NCI-H1417 (cell line): ENCODE results near the gene CACTIN.
"Not testable (repeated sequence)": the region's sequence is repeated elsewhere in the genome, so short reads cannot be mapped to it uniquely, and the experiment has no call there.

Source experiments
- DNase-seq, 3 experiments: peaks; one replicate each; lab custom pipeline; 2025; lab: John Stamatoyannopoulos, UW

The CACTIN gene

DNA sequence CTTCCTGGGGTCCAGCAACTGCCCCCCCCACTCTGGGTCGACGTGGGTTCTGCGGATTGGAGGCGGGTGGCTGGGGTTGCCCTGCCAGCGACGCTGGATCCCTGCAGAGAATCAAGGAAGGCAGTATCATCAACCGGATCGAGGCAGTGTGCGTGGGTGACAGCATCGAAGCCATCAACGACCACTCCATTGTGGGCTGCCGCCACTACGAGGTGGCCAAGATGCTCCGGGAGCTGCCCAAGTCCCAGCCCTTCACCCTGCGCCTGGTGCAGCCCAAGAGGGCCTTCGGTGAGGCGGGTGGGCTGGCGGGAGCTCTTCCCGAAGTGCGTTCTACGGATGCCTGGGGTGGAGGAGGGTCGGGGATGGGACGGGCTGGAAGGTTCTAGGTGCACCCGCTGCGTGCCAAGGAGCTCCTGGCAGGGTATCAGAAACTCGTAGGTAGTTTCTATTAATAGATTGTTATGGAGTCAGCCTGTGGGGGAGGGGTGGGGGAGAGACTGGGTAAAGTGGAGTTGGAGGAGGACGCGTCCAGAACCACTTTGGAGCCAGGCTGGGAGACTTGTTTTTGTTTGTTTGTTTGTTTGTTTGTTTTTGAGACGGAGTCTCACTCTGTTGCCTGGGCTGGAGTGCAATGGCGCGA, 39.8 kb downstream of the CACTIN start:
- no peak for DNase-seq

DNA sequence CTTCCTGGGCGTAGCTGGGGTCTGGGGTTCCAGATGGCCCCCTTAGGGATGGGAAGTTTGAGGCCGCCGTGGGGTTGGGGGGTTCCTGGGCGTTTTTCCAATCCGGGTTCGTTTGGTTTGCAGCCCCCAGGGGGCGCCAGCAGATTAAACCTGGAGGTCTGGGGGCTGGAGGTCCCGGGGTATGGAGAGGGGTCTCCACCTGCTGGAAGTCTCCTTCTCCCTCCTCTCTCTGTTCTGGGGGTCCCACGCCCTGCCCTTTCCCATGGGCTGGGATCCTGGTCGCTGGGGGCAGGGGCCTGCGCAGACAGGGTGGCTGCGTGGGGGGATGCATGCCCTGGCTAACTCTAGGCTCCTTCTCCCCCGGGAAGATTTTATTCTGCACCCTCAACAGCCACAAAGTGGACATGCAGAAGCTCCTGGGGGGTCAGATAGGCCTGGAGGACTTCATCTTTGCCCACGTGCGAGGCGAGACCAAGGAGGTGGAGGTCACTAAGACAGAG, 40.4 kb downstream of the CACTIN start:
- DNase-seq: peak in 1 of 3 experiments; percentile 17

DNA sequence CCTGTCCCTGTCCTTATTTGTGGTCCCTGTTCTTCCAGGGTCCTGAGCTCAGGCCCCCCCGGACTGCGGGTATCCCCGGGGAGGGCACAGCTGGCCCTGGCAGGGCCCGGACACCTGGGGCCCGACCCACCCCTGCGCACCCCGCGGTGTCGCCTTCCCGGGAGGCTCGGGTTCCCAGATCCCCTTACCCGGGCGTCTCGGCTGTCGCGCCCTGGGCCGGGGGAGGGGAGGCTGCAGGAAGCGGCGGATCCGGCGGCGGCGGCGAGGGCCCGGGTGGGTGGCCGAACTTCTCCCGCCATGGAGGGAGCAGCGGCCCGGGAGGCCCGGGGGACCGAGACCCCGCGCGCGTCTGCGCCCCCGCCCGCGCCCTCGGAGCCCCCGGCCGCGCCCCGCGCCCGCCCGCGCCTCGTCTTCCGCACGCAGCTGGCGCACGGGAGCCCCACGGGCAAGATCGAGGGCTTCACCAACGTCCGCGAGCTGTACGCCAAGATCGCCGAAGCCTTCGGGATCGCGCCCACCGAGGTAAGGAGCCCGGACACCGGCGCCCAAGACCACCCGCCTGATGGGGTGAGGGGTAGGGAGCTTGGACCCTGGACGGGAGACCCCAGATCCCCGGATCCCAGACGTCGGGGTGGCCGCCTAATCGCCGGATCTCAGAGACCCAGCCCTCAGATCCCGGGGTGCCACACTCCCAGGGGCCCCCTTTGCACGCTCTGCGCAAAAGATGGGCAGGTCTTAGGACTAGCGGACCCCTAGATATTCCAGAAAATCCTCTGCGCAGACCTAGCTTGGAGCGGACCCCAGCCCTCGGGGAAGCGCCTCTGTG, 41.1 kb downstream of the CACTIN start, which contains the start of gene GIPC3:
Gene GIPC3 (plus strand): TSS at position 178 of the 826 bp plus-strand sequence. CDS start 120 bp downstream, at position 298.
- DNase-seq: peak in 1 of 3 experiments; percentile 32

DNA sequence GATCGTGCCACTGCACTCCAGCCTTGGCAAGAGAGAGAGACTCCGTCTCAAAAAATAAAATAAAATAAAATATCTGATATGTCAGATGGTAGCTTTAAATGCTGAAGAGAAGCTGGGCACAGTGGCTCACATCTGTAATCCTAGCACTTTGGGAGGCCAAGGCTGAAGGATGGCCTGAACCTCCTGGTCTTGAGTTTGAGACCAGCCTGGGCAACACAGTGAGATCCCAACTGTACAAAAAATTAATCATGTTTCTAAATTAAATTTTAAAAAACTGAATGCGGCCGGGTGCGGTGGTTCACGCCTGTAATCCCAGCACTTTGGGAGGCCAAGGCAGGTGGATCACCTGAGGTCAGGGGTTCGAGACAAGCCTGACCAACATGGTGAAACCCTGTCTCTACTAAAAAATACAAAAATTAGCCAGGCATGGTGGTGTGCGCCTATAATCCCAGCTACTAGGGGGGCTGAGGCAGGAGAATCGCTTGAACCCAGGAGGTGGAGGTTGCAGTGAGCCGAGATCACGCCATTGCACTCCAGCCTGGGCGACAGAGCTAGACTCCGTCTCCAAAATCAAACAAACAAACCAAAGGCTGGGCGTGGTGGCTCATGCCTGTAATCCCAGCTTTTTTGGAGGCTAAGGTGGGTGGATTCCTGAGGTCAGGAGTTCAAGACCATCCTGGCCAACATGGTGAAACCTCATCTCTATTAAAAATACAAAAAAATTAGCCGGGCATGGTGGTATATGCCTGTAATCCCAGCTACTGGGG, 42.4 kb downstream of the CACTIN start:
- DNase-seq: not testable (repeated sequence)

DNA sequence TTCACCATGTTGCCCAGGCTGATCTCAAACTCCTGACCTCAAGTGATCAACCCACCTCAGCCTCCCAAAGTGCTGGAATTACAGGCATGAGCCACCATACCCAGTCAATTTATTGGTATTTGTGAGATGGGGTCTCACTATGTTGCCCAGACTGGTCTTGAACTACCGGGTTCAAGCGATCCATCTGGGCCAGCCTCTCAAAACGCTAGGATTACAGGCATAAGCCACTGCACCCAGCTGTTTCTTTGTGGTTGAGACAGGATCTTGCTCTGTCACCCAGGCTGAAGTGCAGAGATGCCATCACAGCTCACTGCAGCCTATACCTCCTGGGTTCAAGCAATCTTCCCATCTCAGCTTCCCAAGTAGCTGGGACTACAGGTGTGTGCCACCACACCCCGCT, 44.8 kb downstream of the CACTIN start:
- not testable (repeated sequence) for DNase-seq

DNA sequence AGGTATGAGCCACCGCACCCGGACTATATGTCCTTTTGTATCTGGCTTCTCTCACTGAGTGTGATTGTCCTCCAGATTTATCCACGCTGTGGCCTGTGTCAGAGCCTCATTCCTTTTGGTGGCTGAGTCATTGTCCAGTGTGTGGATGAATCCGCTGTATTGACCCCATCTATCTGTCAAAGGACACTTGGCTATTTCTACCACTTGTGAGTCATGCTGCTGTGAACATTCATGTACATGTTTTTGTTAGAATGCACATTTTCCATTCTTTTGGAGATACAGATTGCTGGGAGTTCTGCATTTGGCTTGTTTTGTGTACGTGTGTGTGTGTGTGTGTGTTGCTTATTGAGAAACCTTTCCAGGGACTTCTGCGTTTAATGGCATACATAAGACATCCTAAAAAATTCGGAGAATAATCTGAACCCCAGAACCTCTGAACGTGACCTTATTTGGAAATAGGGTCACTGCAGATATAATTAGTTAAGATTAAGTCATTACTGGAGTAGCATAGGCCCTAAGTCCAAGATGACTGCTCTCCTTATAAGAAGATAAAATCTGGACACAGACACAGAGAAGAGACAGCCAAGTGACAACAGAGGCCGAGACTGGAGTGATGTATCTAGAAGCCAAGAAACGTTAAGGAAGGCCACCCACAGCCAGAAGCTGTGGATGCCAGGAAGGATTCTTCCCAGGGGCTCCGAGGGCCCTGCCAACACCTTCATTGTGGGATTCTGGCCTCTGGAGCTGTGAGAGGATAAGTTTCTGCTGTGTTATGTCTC, 46.2 kb downstream of the CACTIN start:
- DNase-seq: no peak

DNA sequence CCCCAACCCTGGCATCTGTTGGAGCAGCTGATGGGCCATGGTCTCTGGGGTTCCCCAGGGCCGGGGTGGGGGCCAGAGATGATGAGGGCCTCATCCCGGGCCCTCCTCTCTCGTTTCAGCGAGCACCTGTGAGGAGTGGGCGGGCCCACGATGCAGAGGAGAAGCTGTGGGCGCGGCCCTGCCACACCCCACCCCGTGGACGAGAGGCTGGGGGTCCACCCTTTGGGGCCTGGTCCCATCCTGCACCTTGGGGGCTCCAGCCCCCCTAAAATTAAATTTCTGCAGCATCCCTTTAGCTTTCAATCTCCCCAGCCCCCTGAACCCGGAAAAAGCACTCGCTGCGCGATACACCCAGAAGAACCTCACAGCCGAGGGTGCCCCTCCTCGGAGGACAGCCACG, 48.2 kb downstream of the CACTIN start:
- no peak for DNase-seq

DNA sequence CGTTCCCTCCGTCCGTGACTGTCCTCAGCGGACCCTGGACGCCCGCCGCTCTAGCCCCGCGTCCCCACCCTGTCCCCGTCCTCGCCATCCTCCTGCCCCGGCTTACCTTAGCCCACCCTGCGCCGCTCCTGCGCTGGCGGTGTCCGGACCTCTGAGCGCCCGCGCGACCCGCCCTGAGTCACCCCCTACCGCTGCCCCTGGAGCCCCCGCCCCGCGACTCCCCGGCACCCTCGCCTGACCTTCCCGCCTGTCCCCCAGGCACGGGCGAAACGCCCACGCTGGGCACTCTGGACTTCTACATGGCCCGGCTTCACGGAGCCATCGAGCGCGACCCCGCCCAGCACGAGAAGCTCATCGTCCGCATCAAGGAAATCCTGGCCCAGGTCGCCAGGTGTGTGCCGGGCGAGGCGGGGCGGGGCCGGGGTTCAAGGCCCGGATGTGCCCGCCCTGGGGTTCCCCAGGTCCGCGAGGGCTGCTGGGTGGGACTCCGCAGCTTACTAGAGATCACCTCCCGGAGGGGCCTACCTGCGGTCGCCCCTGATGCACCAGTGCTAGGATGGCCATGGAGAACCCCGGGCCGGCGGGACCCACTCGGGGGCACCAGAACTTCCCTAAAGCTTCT, 48.8 kb downstream of the CACTIN start:
- DNase-seq: no peak

DNA sequence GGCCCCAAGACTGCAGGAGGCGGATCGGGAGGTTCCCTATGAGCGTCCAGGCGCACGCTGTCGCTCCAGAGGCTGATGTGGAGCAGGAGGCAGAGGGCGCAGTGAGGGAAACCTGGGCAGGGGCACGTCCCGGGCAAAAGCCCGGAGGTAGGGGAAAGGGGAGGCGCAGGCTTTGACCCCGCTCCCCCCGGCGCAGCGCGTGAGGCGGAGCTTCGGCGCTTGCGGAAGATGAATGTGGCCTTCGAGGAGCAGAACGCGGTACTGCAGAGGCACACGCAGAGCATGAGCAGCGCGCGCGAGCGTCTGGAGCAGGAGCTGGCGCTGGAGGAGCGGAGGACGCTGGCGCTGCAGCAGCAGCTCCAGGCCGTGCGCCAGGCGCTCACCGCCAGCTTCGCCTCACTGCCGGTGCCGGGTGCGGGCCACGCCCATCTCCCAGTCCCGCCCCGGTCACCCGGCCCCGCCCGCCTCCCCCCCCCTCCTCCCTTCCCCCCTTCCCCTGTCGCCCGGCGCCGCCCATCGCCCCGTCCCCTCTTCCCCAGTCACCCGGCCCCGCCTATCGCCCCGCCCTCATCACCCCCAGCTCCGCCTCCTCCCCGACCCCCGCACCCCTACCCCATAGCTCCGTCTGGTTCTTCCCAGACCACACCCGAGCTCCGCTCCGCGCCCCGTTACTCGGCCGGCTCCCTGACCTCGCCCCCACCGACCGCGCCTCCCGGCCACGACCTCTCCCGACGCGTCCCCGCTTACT, 49.7 kb downstream of the CACTIN start:
- DNase-seq: no peak

DNA sequence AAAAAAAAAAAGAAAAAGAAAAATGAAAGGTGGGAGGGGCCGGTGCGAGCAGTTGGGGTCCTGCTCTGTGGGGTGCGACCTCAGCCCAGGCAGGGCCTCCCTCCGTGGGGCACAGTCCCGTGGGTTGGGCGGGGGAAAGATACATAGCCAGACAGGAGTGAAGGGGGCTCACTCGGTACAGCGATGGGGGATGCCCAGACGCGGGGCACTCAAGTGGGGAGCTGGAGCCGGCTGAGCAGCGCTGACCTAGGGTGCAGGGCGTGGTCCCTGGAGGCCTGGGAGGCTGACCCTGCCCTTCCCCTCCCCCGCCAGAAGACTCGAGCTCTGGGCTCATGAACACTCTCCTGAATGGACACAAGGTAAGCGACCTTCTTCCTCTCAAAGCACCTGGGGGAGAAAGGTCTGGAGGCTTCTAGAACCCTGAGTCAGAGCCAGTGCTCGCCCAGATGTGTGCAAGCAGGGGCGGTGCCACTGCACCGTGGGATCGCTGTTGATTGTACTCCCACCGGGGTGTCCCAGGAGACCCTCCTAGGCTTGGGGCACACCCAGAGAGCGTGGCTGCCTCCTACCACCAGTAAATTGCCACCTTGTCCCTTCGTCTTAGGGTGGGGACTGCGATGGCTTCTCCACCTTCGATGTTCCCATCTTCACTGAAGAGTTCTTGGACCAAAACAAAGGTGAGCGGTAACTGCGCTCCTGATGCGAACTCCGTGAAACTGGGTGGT, 50.5 kb downstream of the CACTIN start:
- no peak for DNase-seq

DNA sequence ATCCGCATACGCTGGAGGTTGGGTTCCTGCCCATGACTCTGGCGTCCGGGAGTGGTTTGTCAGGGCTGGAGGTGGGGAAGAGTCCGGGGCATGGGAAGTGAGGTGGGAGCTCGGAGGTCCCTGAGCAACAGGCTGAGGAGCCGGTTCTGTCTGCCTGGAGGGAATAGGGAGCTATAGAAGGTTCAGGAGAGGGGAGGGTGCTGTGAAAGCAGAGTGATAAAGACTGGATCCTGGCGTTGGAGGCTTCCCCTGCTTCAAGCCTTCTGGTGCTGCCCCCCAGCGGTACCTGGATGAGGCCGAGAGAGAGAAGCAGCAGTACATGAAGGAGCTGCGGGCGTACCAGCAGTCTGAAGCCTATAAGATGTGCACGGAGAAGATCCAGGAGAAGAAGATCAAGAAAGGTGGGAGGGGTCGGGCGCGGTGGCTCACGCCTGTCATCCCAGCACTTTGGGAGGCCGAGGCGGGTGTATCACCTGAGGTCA, 51.3 kb downstream of the CACTIN start:
- DNase-seq: no peak

DNA sequence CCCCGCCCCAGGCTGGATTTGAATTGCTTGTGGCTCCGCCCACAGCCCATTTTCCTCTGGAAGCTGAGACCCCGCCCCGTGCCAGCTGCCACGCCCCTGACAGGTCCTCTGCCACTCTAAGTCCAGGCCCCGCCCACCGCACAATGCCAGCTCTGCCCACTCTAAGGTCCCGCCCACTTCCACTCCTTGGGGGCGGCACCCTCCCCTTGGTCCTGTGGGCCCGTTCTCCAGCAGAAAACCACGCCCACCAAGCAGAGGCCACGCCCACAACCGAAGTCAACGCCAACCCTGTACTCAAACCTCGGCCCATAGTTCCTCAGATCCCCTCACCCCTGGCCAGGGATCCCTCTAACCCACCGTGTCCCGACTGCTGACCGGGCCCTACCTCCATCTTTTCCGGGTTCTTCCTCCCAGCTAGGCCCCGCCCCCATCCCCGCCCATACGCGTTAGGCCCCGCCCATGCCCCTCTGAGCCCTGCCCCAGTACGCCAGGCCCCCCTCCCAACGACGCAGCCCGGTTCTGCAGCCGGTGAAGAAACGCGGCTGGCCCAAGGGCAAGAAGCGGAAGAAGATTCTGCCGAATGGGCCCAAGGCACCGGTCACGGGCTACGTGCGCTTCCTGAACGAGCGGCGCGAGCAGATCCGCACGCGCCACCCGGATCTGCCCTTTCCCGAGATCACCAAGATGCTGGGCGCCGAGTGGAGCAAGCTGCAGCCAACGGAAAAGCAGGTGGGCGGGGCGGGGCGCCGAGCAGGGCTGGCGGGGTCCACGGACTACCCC, 52.5 kb downstream of the CACTIN start:
- peak; percentile 67 to 93 (median 83) for DNase-seq

DNA sequence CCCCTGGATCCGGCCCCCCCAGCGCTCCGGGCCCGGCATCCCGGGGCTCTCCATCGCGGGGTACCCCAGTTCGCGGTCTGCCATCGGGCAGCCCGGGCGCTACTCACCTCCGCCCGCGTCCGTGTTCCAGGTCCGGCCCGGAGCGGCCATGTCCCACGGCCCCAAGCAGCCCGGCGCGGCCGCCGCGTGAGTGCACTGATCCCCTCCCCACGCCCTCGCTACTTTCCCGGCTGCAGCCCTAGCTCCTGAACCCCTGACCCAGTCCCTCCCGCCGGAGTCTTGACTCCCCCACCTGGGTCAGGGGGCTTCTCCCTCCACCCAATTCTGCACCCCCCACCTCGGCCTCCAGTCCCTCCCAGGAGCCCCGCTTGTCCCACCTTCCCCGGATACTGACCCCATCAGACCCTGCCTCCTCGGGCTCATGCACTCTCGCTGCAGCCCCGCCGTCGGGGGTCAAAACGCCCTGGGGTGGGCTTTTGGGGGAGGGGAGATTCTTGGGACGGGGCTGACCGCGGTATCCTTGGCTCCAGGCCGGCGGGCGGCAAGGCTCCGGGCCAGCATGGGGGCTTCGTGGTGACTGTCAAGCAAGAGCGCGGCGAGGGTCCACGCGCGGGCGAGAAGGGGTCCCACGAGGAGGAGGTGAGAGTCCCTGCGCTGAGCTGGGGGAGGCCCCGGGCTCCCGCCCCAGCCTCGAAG, 53.3 kb downstream of the CACTIN start:
- DNase-seq: peak in 1 of 3 experiments; percentile 58

DNA sequence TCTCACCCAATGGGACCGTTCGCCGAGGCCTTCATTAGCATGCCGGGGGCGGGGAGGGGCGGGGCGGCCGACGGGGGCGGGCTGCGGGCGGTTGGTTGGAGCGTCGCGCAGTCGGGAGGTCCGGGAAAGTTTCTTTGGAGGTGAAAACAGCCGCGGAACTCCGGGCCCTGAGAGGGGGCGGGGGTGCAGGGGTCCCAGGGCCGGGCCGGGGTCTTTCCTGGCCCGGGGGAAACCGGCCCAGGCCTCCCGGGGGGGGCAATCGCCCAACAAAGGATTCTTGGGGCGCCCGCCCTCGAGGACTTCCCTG, 53.8 kb downstream of the CACTIN start, which contains the start of gene HMG20B:
Gene HMG20B (plus strand): TSS at position 90 of the 307 bp plus-strand sequence. CDS start 366 bp downstream, outside the sequence.
- peak in 1 of 3 experiments; percentile 79 for DNase-seq

DNA sequence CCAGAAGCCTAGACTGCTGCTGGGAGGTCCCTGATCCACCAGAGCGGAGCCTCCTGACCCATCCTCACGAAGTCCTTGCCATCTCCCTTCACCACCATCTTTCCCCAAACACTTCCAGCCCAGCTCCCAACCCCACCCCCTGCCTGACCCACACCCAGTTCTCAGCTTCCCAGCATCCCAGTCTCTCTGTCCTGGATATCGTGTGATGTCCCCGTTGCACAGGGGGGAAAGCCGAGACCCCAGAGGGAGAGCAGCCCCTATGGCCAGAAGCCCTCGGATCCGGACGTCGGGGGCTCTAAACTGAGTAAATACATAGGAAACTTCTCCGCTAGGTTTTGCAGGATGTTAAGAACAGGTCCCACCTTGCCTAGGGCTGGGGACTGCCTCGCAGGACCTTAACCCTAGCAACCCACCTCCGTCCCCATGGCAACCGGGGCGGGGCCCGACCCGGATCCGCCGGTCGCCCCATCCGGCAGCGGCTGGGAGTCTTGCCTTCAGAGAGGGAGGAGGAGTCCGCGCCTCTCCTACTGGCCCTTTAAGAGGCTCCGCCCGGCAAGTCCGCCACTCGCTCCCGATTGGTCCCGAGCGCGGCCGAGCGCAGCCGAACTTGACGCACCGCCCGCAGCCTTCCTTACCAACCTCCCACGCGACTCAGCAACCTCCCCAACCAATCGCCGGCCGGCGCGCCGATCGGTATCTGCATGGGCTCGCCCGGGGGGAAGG, 54.3 kb downstream of the CACTIN start:
- DNase-seq: peak; percentile 99 to 100 (median 100)

DNA sequence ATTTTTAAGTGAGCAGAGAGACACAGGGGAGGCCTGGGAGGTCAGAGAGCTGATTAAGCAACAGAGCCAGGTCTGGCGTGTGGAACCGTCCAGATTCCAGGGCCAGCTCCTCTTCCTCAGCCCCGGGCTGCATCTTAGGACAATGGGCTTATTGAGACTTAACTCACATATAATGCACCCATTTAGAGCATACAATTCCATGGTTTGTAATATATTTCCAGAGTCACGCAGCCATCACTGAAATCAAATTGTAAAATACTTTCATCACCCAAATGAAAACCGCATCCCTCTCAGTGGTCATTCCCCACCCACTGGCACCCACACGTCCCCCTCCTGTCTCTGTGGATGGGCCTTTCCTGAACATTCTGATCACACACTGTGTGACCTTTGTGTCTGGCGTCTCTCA, 56.0 kb downstream of the CACTIN start:
- DNase-seq: no peak

DNA sequence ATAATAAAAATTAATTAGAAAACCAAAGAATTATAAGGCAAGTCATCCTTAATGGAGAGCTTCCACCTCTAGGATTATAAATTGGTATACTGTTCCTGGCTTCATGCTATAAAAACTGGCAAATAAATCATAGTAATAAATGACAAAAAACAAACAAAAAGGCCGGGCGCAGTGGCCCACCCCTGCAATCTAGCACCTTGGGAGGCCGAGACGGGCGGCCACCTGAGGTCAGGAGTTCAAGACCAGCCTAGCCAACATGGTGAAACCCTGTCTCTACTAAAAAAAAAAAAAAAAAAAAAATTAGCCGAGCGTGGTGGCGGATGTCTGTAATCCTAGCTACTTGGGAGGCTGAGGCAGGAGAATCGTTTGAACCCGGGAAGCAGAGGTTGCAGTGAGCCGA, 56.5 kb downstream of the CACTIN start:
- DNase-seq: peak in 1 of 3 experiments; percentile 63
